ENCODE results near the gene OR5C1. TPM values are rescaled to one million over a fixed set of nuclear protein-coding genes. Genes with fewer than 3 reads are reported as not detected.

The OR5C1 gene
- total RNA-seq, 3 donors from 2014 or later (not counting 1 experiment from before 2014, with no cell fraction given), result not detected

DNA sequence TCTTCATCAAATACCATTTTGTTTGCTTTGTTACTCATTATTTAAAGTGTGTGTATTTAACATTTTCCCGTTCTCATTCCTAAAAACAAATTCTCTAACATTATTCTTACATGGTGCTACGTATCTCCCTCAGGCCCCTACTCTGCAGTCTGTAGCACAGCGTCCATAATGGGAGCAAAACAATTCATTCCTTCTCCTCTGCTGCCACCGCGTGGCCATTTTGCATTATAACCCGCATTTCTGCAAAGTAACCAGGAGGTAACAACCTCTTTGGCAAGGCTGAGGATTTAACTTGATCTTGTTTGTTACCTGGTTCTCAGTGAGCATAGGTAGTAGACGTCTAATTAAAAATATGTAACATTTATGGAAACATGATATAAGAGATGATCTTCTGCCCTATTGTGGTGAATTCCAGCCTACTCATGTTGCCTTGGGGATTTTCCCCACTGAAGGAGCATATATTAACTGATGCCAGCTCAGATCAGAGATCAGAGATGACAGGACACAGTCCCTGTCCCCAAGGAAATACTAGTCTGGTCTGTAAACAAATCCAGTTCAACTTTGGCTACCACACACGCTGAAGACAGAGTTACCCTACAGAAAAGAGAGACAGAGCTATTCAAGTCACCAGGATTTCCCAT lies 21.7 kb downstream of the OR5C1 start:
- no peaks in the 10 kb centered on the region for H3K27me3 ChIP-seq (ENCODE audit: control insufficient read depth, insufficient read depth, low read length)
- ATAC-seq (peak; percentile 88 to 99 (median 97)), DNase-seq (peak; percentile 69 to 90)
- peak; percentile 91 for TF ChIP-seq CTCF (IDR thresholded peaks at IDR 0.05)
- H3K27me3 Mint-ChIP-seq (ENCODE audit: low read depth in 2 of 2), result no peaks in the 10 kb centered on the region
- no peak overlapping the region for H3K4me3 ChIP-seq (ENCODE audit: low read length)
- no peaks in the 10 kb centered on the region for H3K9me3 ChIP-seq (ENCODE audit: control insufficient read depth, insufficient read depth, low read length)
- intact Hi-C loops (cut with micrococcal nuclease), result loop anchor here (1.0 to 10.0 kb wide), 6 partner anchors 345 to 715 kb away; partner anchors contain the start of genes MRRF and RBM18
- H3K27ac Mint-ChIP-seq, result no peak overlapping the region
- no peak overlapping the region for H3K27ac ChIP-seq (ENCODE audit: low read length)
- no peaks in the 10 kb centered on the region for H3K9me3 Mint-ChIP-seq
- H3K36me3 ChIP-seq (ENCODE audit: control insufficient read depth, insufficient read depth, low read length), result no peaks in the 10 kb centered on the region
- H3K4me3 Mint-ChIP-seq, result no peak overlapping the region
- peaks cover 10% of the 10 kb centered on the region for H3K4me1 ChIP-seq (ENCODE audit: control insufficient read depth, insufficient read depth, low read length)
- peaks cover 3 to 14% of the 10 kb centered on the region in 2 donors for H3K4me1 Mint-ChIP-seq
- WGBS (ENCODE audit: insufficient coverage), result 9% methylated on average over 8 of the region's 8 CpGs
- H3K36me3 Mint-ChIP-seq, result no peaks in the 10 kb centered on the region

DNA sequence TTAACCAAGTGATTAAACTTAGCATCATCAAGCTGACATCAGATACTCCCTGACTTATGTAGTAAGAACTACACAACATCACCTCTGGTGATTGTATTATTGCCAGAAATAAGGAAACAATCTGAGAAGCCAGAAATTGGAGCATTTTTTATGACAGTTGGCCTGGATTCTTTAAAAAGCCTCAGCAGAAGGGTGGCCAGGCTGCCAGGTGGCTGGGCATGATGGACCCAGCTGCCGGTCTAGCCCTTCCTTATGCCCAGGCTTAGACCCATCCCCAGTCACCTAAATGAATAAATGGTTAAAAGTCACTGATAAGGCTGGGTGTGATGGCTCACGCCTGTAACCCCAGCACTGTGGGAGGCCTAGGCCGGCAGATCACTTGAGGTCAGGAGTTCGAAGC lies 24.0 kb downstream of the OR5C1 start:
- intact Hi-C loops (cut with micrococcal nuclease), result loop anchor here (10.0 kb wide), 1 partner anchor 548 kb away; the partner anchor contains the start of genes MRRF and RBM18
- Histone ChIP-seq H3K36me3 (ENCODE audit: control insufficient read depth, insufficient read depth, low read length) (peaks cover 3% of the 10 kb centered on the region), H3K27ac (ENCODE audit: low read length) (no peak overlapping the region), H3K27me3 (ENCODE audit: control insufficient read depth, insufficient read depth, low read length) (no peaks in the 10 kb centered on the region), H3K4me1 (ENCODE audit: control insufficient read depth, insufficient read depth, low read length) (peaks cover 23% of the 10 kb centered on the region), H3K4me3 (ENCODE audit: low read length) (no peak overlapping the region), H3K9me3 (ENCODE audit: control insufficient read depth, insufficient read depth, low read length) (no peaks in the 10 kb centered on the region)
- ATAC-seq (no peak), DNase-seq (no peak)
- no peak for TF ChIP-seq CTCF (IDR thresholded peaks at IDR 0.05)
- Mint-ChIP-seq H3K4me1 (peaks cover 15 to 27% of the 10 kb centered on the region in 2 donors), H3K27ac (no peak overlapping the region), H3K36me3 (no peaks in the 10 kb centered on the region), H3K9me3 (no peaks in the 10 kb centered on the region), H3K4me3 (no peak overlapping the region), H3K27me3 (ENCODE audit: low read depth in 2 of 2) (no peaks in the 10 kb centered on the region)
- WGBS (ENCODE audit: insufficient coverage), result 100% methylated on average over 1 of the region's 4 CpGs

- intact Hi-C loops (cut with micrococcal nuclease), result loop anchor here (10.0 kb wide), 1 partner anchor 550 kb away; the partner anchor contains the start of genes MRRF and RBM18
- Histone ChIP-seq H3K27me3 (ENCODE audit: control insufficient read depth, insufficient read depth, low read length) (no peaks in the 10 kb centered on the region), H3K27ac (ENCODE audit: low read length) (no peak overlapping the region), H3K4me1 (ENCODE audit: control insufficient read depth, insufficient read depth, low read length) (peaks cover 17% of the 10 kb centered on the region), H3K36me3 (ENCODE audit: control insufficient read depth, insufficient read depth, low read length) (peaks cover 11% of the 10 kb centered on the region), H3K4me3 (ENCODE audit: low read length) (no peak overlapping the region), H3K9me3 (ENCODE audit: control insufficient read depth, insufficient read depth, low read length) (no peaks in the 10 kb centered on the region)
- no peak for TF ChIP-seq CTCF (IDR thresholded peaks at IDR 0.05)
- 64% methylated on average over 5 of the region's 6 CpGs for WGBS (ENCODE audit: insufficient coverage)
- DNase-seq (no peak), ATAC-seq (no peak)
- peak overlapping the region; percentile 54 to 94 for H3K27ac Mint-ChIP-seq
- peaks cover 15 to 20% of the 10 kb centered on the region in 2 donors for H3K4me1 Mint-ChIP-seq
- no peaks in the 10 kb centered on the region for H3K27me3 Mint-ChIP-seq (ENCODE audit: low read depth in 2 of 2)
- H3K9me3 Mint-ChIP-seq, result no peaks in the 10 kb centered on the region
- no peaks in the 10 kb centered on the region for H3K36me3 Mint-ChIP-seq
- no peak overlapping the region for H3K4me3 Mint-ChIP-seq
Measured at GRCh38 chr9:122814545-122814944, 25.8 kb downstream of the OR5C1 start.
